ENCODE measurements around the gene ODAD2.

Gene ODAD2

DNA sequence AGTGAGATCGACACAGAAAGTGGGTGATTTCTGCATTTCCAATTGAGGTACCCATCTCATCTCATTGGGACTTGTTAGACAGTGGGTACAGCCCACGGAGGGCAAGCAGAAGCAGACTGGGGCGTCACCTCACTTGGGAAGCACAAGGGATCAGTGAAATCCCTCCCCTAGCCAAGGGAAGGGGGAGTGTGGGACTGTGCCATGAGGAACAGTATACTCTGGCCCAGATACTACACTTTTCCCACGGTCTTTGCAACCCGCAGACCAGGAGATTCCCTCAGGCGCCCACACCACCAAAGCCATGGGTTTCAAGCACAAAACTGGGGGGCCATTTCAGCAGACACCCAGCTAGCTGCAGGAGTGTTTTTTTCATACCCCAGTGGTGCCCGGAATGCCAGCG lies 99.8 kb downstream of the ODAD2 start:
- ChIA-PET CTCF (no interaction called here), POLR2A (no interaction called here)
- no peaks in the 10 kb centered on the region for H3K36me3 ChIP-seq (ENCODE audit: control insufficient read depth in 4 of 4, insufficient read depth in 4 of 4, low read length in 3 of 4)
- no peak for DNase-seq
- WGBS (ENCODE audit: insufficient coverage), result 74% methylated on average over 7 of the region's 8 CpGs
- no peak overlapping the region for H3K27ac ChIP-seq (ENCODE audit: insufficient read depth in 1 of 2, low read depth in 1 of 2, low read length in 2 of 2, poor library complexity in 1 of 2, severe bottlenecking in 2 of 2)
- no peaks in the 10 kb centered on the region for H3K4me1 ChIP-seq (ENCODE audit: control extremely low read depth in 1 of 4, control insufficient read depth in 4 of 4, insufficient read depth in 4 of 4, low read length in 3 of 4)
- H3K4me3 ChIP-seq (ENCODE audit: control insufficient read depth in 1 of 7, extremely low read depth in 1 of 7, insufficient read depth in 4 of 7, low read depth in 2 of 7, low read length in 6 of 7), result no peak overlapping the region
- peaks cover 0 to under 1% (median 0%) of the 10 kb centered on the region in 5 experiments for H3K9me3 ChIP-seq (ENCODE audit: control extremely low read depth in 1 of 5, control insufficient read depth in 4 of 5, insufficient read depth in 2 of 5, low read depth in 1 of 5, low read length in 4 of 5)
- H3K27me3 ChIP-seq (replicated peaks in 2 of 5; ENCODE audit: control insufficient read depth in 4 of 5, insufficient read depth in 5 of 5, low read length in 4 of 5), result no peaks in the 10 kb centered on the region

DNA sequence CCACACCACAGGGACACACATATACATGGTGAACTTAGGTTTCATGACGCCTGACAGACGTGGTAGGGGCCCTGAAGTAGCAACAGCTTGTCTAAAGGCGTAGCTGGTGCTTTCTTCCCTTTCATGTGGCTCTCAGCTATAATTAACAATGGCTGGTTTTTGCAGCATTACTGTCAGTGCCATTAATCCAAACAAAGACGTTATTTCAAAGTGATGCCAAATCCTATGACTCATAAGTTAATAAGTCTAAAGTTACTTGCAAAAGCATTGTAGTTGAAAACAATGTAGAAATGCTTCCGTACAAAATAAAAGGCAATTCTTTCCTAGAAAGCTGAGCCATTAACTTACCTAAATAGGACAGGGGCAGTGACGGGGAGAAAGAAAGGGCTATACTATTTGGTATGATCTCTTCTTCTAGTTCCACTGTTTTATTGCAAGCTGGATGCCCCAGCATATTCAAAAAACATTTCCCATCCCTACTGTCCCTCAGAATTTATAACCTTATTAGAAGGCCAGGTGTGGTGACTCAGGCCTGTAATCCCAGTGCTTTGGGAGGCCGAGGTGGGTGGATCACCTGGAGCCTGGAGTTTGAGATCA lies 105.4 kb downstream of the ODAD2 start:
- Histone ChIP-seq H3K4me3 (ENCODE audit: control insufficient read depth in 1 of 7, extremely low read depth in 1 of 7, insufficient read depth in 4 of 7, low read depth in 2 of 7, low read length in 6 of 7) (no peak overlapping the region), H3K9me3 (ENCODE audit: control extremely low read depth in 1 of 5, control insufficient read depth in 4 of 5, insufficient read depth in 2 of 5, low read depth in 1 of 5, low read length in 4 of 5) (no peaks in the 10 kb centered on the region), H3K36me3 (ENCODE audit: control insufficient read depth in 4 of 4, insufficient read depth in 4 of 4, low read length in 3 of 4) (no peaks in the 10 kb centered on the region), H3K27ac (ENCODE audit: insufficient read depth in 1 of 2, low read depth in 1 of 2, low read length in 2 of 2, poor library complexity in 1 of 2, severe bottlenecking in 2 of 2) (no peak overlapping the region), H3K27me3 (replicated peaks in 2 of 5; ENCODE audit: control insufficient read depth in 4 of 5, insufficient read depth in 5 of 5, low read length in 4 of 5) (no peaks in the 10 kb centered on the region), H3K4me1 (ENCODE audit: control extremely low read depth in 1 of 4, control insufficient read depth in 4 of 4, insufficient read depth in 4 of 4, low read length in 3 of 4) (no peaks in the 10 kb centered on the region)
- 100% methylated on average over 5 of the region's 7 CpGs for WGBS (ENCODE audit: insufficient coverage)
- ChIA-PET POLR2A (no interaction called here), CTCF (no interaction called here)
- DNase-seq, result no peak

DNA sequence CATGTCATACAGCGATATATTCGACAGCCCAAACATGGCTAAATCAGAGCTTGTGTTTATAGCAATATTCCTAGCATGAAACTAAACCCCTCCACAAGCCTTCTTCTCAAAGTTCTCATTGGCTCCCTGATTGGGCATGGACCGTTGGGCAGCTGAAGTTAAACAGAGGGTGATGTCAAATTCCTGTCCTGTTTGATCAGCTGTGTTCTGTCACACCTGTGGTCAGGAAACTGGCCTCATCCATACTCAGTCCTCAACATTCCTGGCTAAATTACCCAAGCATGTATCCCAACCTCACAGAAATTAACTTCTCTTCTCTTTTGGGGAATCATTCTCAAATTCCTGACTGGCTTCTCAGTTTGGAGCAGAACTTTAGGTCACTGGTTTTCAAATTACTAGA lies 107.9 kb downstream of the ODAD2 start:
- no peak for DNase-seq
- ChIA-PET POLR2A (no interaction called here), CTCF (no interaction called here)
- Histone ChIP-seq H3K9me3 (ENCODE audit: control extremely low read depth in 1 of 5, control insufficient read depth in 4 of 5, insufficient read depth in 2 of 5, low read depth in 1 of 5, low read length in 4 of 5) (no peaks in the 10 kb centered on the region), H3K27me3 (replicated peaks in 2 of 5; ENCODE audit: control insufficient read depth in 4 of 5, insufficient read depth in 5 of 5, low read length in 4 of 5) (no peaks in the 10 kb centered on the region), H3K36me3 (ENCODE audit: control insufficient read depth in 4 of 4, insufficient read depth in 4 of 4, low read length in 3 of 4) (no peaks in the 10 kb centered on the region), H3K4me1 (ENCODE audit: control extremely low read depth in 1 of 4, control insufficient read depth in 4 of 4, insufficient read depth in 4 of 4, low read length in 3 of 4) (no peaks in the 10 kb centered on the region), H3K27ac (ENCODE audit: insufficient read depth in 1 of 2, low read depth in 1 of 2, low read length in 2 of 2, poor library complexity in 1 of 2, severe bottlenecking in 2 of 2) (no peak overlapping the region), H3K4me3 (ENCODE audit: control insufficient read depth in 1 of 7, extremely low read depth in 1 of 7, insufficient read depth in 4 of 7, low read depth in 2 of 7, low read length in 6 of 7) (no peak overlapping the region)
- 100% methylated on average over 3 of the region's 3 CpGs for WGBS (ENCODE audit: insufficient coverage)

DNA sequence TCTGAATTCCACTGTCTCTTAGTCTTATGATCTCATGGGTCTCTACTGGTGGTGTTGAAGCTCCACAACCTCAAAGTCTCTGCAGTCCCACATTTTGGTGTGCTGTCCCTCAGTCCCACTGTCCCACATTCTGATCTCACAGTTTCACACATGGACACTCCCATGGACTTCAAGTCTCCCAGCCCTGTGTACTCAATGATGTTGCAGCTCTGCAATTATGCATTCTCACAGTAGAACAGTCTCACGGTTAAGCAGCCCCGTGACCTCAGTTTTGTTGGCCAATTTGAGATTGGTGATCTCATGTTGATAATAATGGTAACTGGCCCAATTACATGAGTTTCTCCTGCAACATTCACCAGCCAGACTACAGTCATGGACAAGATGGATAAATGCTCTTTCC lies 109.4 kb downstream of the ODAD2 start:
- H3K4me1 ChIP-seq (ENCODE audit: control extremely low read depth in 1 of 4, control insufficient read depth in 4 of 4, insufficient read depth in 4 of 4, low read length in 3 of 4), result no peaks in the 10 kb centered on the region
- WGBS (ENCODE audit: insufficient coverage), result 92% methylated on average over 2 of the region's 2 CpGs
- CTCF ChIA-PET, result no interaction called here
- H3K4me3 ChIP-seq (ENCODE audit: control insufficient read depth in 1 of 7, extremely low read depth in 1 of 7, insufficient read depth in 4 of 7, low read depth in 2 of 7, low read length in 6 of 7), result no peak overlapping the region
- no peaks in the 10 kb centered on the region for H3K36me3 ChIP-seq (ENCODE audit: control insufficient read depth in 4 of 4, insufficient read depth in 4 of 4, low read length in 3 of 4)
- H3K9me3 ChIP-seq (ENCODE audit: control extremely low read depth in 1 of 5, control insufficient read depth in 4 of 5, insufficient read depth in 2 of 5, low read depth in 1 of 5, low read length in 4 of 5), result peaks cover 0 to under 1% (median 0%) of the 10 kb centered on the region in 5 experiments
- H3K27ac ChIP-seq (ENCODE audit: insufficient read depth in 1 of 2, low read depth in 1 of 2, low read length in 2 of 2, poor library complexity in 1 of 2, severe bottlenecking in 2 of 2), result no peak overlapping the region
- POLR2A ChIA-PET, result no interaction called here
- no peaks in the 10 kb centered on the region for H3K27me3 ChIP-seq (replicated peaks in 2 of 5; ENCODE audit: control insufficient read depth in 4 of 5, insufficient read depth in 5 of 5, low read length in 4 of 5)
- no peak for DNase-seq

DNA sequence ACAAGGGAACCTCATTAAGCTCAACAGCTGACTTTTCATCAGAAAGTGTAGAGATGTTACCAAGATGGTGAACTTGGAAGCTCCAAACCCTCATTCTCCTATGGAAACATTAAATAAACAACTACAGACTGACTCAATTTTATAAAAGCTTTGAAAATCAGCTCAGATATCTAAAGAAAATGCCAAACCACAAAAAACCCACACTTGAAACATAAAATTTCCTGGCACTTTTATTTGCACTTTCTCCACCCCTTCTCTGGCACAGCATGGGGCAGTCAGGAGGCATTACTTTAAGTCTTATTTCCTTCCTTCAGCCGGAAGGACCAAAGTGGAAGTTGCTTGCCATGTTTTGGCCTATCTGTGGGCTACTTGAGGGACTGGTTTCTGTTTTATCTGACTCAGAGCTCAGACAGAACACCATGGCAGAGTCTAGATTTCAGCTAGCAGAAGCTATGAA lies 114.7 kb downstream of the ODAD2 start:
- peak in 2 of 3 donors; percentile 1 to 51 for DNase-seq
- Histone ChIP-seq H3K27me3 (replicated peaks in 2 of 5; ENCODE audit: control insufficient read depth in 4 of 5, insufficient read depth in 5 of 5, low read length in 4 of 5) (no peaks in the 10 kb centered on the region), H3K9me3 (ENCODE audit: control extremely low read depth in 1 of 5, control insufficient read depth in 4 of 5, insufficient read depth in 2 of 5, low read depth in 1 of 5, low read length in 4 of 5) (peaks cover 0 to 3% (median 0%) of the 10 kb centered on the region in 5 experiments), H3K4me1 (ENCODE audit: control extremely low read depth in 1 of 4, control insufficient read depth in 4 of 4, insufficient read depth in 4 of 4, low read length in 3 of 4) (no peaks in the 10 kb centered on the region), H3K27ac (ENCODE audit: insufficient read depth in 1 of 2, low read depth in 1 of 2, low read length in 2 of 2, poor library complexity in 1 of 2, severe bottlenecking in 2 of 2) (no peak overlapping the region), H3K4me3 (ENCODE audit: control insufficient read depth in 1 of 7, extremely low read depth in 1 of 7, insufficient read depth in 4 of 7, low read depth in 2 of 7, low read length in 6 of 7) (no peak overlapping the region), H3K36me3 (ENCODE audit: control insufficient read depth in 4 of 4, insufficient read depth in 4 of 4, low read length in 3 of 4) (no peaks in the 10 kb centered on the region)
- CTCF ChIA-PET, result no interaction called here
- POLR2A ChIA-PET, result no interaction called here
- WGBS (ENCODE audit: insufficient coverage), result 57% methylated on average over 1 of the region's 1 CpG

DNA sequence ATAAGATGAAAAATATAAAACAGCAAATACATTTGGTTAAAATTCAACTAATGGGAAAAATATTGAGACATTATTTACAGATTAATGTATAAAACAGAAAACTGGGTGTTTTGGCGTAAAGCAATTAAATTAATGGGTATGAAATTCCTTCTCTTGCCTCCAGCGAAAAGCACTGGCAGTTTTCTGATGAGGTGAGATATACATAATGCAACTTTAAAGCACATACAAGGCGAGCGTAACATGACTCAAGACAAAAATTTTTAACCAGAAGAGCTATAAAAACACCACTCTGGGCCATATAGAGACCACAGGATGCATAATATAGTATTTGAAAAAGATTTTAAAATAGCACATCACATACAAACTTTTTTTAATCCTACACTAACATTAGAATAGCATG lies 120.6 kb downstream of the ODAD2 start:
- ChIA-PET CTCF (no interaction called here), POLR2A (no interaction called here)
- Histone ChIP-seq H3K9me3 (ENCODE audit: control extremely low read depth in 1 of 5, control insufficient read depth in 4 of 5, insufficient read depth in 2 of 5, low read depth in 1 of 5, low read length in 4 of 5) (peaks cover 0 to 5% (median 0%) of the 10 kb centered on the region in 5 experiments), H3K4me3 (ENCODE audit: control insufficient read depth in 1 of 7, extremely low read depth in 1 of 7, insufficient read depth in 4 of 7, low read depth in 2 of 7, low read length in 6 of 7) (no peak overlapping the region), H3K27me3 (replicated peaks in 2 of 5; ENCODE audit: control insufficient read depth in 4 of 5, insufficient read depth in 5 of 5, low read length in 4 of 5) (no peaks in the 10 kb centered on the region), H3K36me3 (ENCODE audit: control insufficient read depth in 4 of 4, insufficient read depth in 4 of 4, low read length in 3 of 4) (no peaks in the 10 kb centered on the region), H3K4me1 (ENCODE audit: control extremely low read depth in 1 of 4, control insufficient read depth in 4 of 4, insufficient read depth in 4 of 4, low read length in 3 of 4) (no peaks in the 10 kb centered on the region), H3K27ac (ENCODE audit: insufficient read depth in 1 of 2, low read depth in 1 of 2, low read length in 2 of 2, poor library complexity in 1 of 2, severe bottlenecking in 2 of 2) (no peak overlapping the region)
- DNase-seq, result no peak
- WGBS (ENCODE audit: insufficient coverage), result no CpG with 5 or more reads among the region's 4 CpGs

DNA sequence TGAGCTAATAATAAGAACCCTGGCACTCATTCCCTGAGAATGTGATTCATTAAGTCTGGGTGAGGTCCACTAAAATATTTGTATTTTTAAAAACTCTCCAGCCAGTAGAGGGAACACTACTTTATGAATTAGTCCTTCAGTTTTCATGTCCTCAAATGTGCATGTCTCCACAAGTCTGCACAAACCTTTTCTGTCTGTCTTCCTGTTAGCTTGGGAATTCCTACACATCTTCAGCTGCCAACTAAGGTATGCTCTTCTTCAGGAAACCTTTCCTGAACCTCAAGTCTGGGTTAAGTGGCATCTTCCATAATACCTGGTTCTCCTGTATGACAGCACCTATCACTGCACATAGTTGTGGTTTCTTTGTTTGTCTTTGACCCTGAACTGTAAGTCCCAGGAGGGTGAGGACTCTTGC lies 133.7 kb downstream of the ODAD2 start:
- POLR2A ChIA-PET, result interaction anchor here (0.6 kb wide), 1 partner anchor 893 kb away, joined by 5 read pairs; no protein-coding TSS in a partner anchor
- Histone ChIP-seq H3K27me3 (replicated peaks in 2 of 5; ENCODE audit: control insufficient read depth in 4 of 5, insufficient read depth in 5 of 5, low read length in 4 of 5) (no peaks in the 10 kb centered on the region), H3K27ac (ENCODE audit: insufficient read depth in 1 of 2, low read depth in 1 of 2, low read length in 2 of 2, poor library complexity in 1 of 2, severe bottlenecking in 2 of 2) (no peak overlapping the region), H3K36me3 (ENCODE audit: control insufficient read depth in 4 of 4, insufficient read depth in 4 of 4, low read length in 3 of 4) (no peaks in the 10 kb centered on the region), H3K4me1 (ENCODE audit: control extremely low read depth in 1 of 4, control insufficient read depth in 4 of 4, insufficient read depth in 4 of 4, low read length in 3 of 4) (no peaks in the 10 kb centered on the region), H3K9me3 (ENCODE audit: control extremely low read depth in 1 of 5, control insufficient read depth in 4 of 5, insufficient read depth in 2 of 5, low read depth in 1 of 5, low read length in 4 of 5) (no peaks in the 10 kb centered on the region), H3K4me3 (ENCODE audit: control insufficient read depth in 1 of 7, extremely low read depth in 1 of 7, insufficient read depth in 4 of 7, low read depth in 2 of 7, low read length in 6 of 7) (no peak overlapping the region)
- CTCF ChIA-PET, result no interaction called here
- DNase-seq, result no peak
